H9 (cell line): ENCODE results near the gene SNX25. TPM values are rescaled to one million over a fixed set of nuclear protein-coding genes. Genes with fewer than 3 reads are reported as not detected.

ENCODE experiments used
- DNase-seq: peaks from one replicate; pipeline ENCODE4 v3.0.0-alpha.2; 2017
- H2AFZ ChIP-seq: one replicate; pipeline ENCODE4 v1.6.1; 2013; ENCODE audit warnings: mild to moderate bottlenecking, low read length, control low read depth, moderate library complexity
- H2AK5ac ChIP-seq: 2 replicates; pipeline ENCODE4 v1.6.1; 2013; ENCODE audit warnings: low read length, control low read depth, mixed read lengths; ENCODE audit not compliant: insufficient read length
- H2BK120ac ChIP-seq: one replicate; pipeline ENCODE4 v1.6.1; 2013; ENCODE audit warnings: low read depth, mild to moderate bottlenecking, low read length, control low read depth, inconsistent platforms; ENCODE audit not compliant: poor library complexity, severe bottlenecking
- H2BK12ac ChIP-seq: 2 replicates; pipeline ENCODE4 v1.6.1; 2013; ENCODE audit warnings: low read length, control low read depth, mixed read lengths, low read depth; ENCODE audit not compliant: insufficient read length
- H2BK15ac ChIP-seq: 2 replicates; pipeline ENCODE4 v1.6.1; 2013; ENCODE audit warnings: low read depth, low read length, control low read depth
- H2BK20ac ChIP-seq: one replicate; pipeline ENCODE4 v1.6.1; 2013; ENCODE audit warnings: low read depth, mild to moderate bottlenecking, low read length, control low read depth, inconsistent platforms; ENCODE audit not compliant: poor library complexity, severe bottlenecking
- H2BK5ac ChIP-seq: 2 replicates; pipeline ENCODE4 v1.6.1; 2013; ENCODE audit warnings: low read length, control low read depth, mixed read lengths; ENCODE audit not compliant: insufficient read length
- H3K14ac ChIP-seq: 2 replicates; pipeline ENCODE4 v1.6.1; 2013; ENCODE audit warnings: low read length, control low read depth; ENCODE audit not compliant: insufficient read depth
- H3K18ac ChIP-seq: 2 replicates; pipeline ENCODE4 v1.6.1; 2013; ENCODE audit warnings: low read depth, mild to moderate bottlenecking, mixed read lengths, low read length, control low read depth; ENCODE audit not compliant: insufficient read length
- H3K23ac ChIP-seq: 2 replicates; pipeline ENCODE4 v1.6.1; 2013; ENCODE audit warnings: low read length, control low read depth, mixed read lengths, low read depth; ENCODE audit not compliant: insufficient read length
- H3K23me2 ChIP-seq: 2 replicates; pipeline ENCODE4 v1.6.1; 2013; ENCODE audit warnings: low read depth, mild to moderate bottlenecking, mixed read lengths, low read length, control low read depth; ENCODE audit not compliant: insufficient read length, poor library complexity, severe bottlenecking
- H3K27ac ChIP-seq: 2 replicates; pipeline ENCODE4 v1.5.1; 2013; ENCODE audit warnings: low read length, control low read depth, mixed read lengths, low read depth; ENCODE audit not compliant: insufficient read length
- H3K27me3 ChIP-seq: 2 replicates; pipeline ENCODE4 v1.6.1; 2013; ENCODE audit warnings: low read length, control low read depth, inconsistent platforms; ENCODE audit not compliant: insufficient read depth
- H3K4ac ChIP-seq: 2 replicates; pipeline ENCODE4 v1.6.1; 2013; ENCODE audit warnings: low read depth, mild to moderate bottlenecking, control low read depth, inconsistent platforms, low read length, moderate library complexity
- H3K4me1 ChIP-seq: 2 replicates; pipeline ENCODE4 v1.6.1; 2013; ENCODE audit warnings: low read length, control low read depth, inconsistent platforms; ENCODE audit not compliant: insufficient read depth
- H3K4me2 ChIP-seq: 2 replicates; pipeline ENCODE4 v1.6.1; 2013; ENCODE audit warnings: low read length, control low read depth, mixed read lengths; ENCODE audit not compliant: insufficient read length, insufficient read depth
- H3K56ac ChIP-seq: 2 replicates; pipeline ENCODE4 v1.6.1; 2013; ENCODE audit warnings: low read depth, mild to moderate bottlenecking, mixed read lengths, low read length, control low read depth; ENCODE audit not compliant: insufficient read length
- H3K79me1 ChIP-seq: 2 replicates; pipeline ENCODE4 v1.6.1; 2013; ENCODE audit warnings: low read depth, mild to moderate bottlenecking, moderate library complexity, low read length, control low read depth, inconsistent platforms; ENCODE audit not compliant: insufficient read depth, poor library complexity, severe bottlenecking
- H3K79me2 ChIP-seq: 2 replicates; pipeline ENCODE4 v1.6.1; 2013; ENCODE audit warnings: low read length, control low read depth, inconsistent platforms; ENCODE audit not compliant: insufficient read depth
- H3K9ac ChIP-seq: 2 replicates; pipeline ENCODE4 v1.6.1; 2013; ENCODE audit warnings: low read length, control low read depth, mixed read lengths; ENCODE audit not compliant: insufficient read length; ENCODE audit errors: extremely low read depth
- H3K9me3 ChIP-seq: one replicate; pipeline ENCODE4 v1.6.1; 2013; ENCODE audit warnings: low read depth, low read length, inconsistent platforms; ENCODE audit not compliant: control insufficient read depth
- H3T11ph ChIP-seq: one replicate; pipeline ENCODE4 v1.6.1; 2013; ENCODE audit warnings: mild to moderate bottlenecking, low read length, control low read depth, inconsistent platforms
- H4K20me1 ChIP-seq: one replicate; pipeline ENCODE4 v1.6.1; 2013; ENCODE audit not compliant: control insufficient read depth, insufficient read length, insufficient read depth
- H4K5ac ChIP-seq: 2 replicates; pipeline ENCODE4 v1.6.1; 2013; ENCODE audit warnings: low read depth, mild to moderate bottlenecking, mixed read lengths, low read length, control low read depth; ENCODE audit not compliant: insufficient read length
- H4K8ac ChIP-seq: replicated peaks from 2 replicates; pipeline ENCODE4 v1.6.1; 2013; ENCODE audit warnings: low read length, control low read depth, mixed read lengths, low read depth; ENCODE audit not compliant: insufficient read length
- H4K91ac ChIP-seq: 2 replicates; pipeline ENCODE4 v1.6.1; 2013; ENCODE audit warnings: low read depth, mild to moderate bottlenecking, moderate library complexity, mixed read lengths, low read length, control low read depth; ENCODE audit not compliant: insufficient read length
- H3K27ac Mint-ChIP-seq, 3 experiments: 2 replicates in 2 of 3; 3 replicates in 1 of 3; pipeline ENCODE4 v1.8.0; 2020 to 2021; ENCODE audit warnings: mixed read lengths in 3 of 3, mild to moderate bottlenecking in 1 of 3, moderate library complexity in 1 of 3
- H3K27me3 Mint-ChIP-seq: 2 replicates; pipeline ENCODE4 v1.8.0; 2021; ENCODE audit warnings: low read depth, mild to moderate bottlenecking, moderate library complexity, mixed read lengths
- H3K36me3 Mint-ChIP-seq, 3 experiments: 2 replicates in 2 of 3; 3 replicates in 1 of 3; pipeline ENCODE4 v1.8.0; 2020 to 2021; ENCODE audit warnings: low read depth in 3 of 3, mixed read lengths in 3 of 3; ENCODE audit not compliant: insufficient read depth in 1 of 3
- H3K4me1 Mint-ChIP-seq, 2 experiments: 2 replicates each; pipeline ENCODE4 v1.8.0; 2020; ENCODE audit warnings: mixed read lengths in 2 of 2
- H3K4me3 Mint-ChIP-seq, 2 experiments: 2 replicates in 1 of 2; 3 replicates in 1 of 2; pipeline ENCODE4 v1.8.0; 2020 to 2021; ENCODE audit warnings: mild to moderate bottlenecking in 2 of 2, mixed read lengths in 2 of 2, moderate library complexity in 1 of 2
- H3K9me3 Mint-ChIP-seq, 2 experiments: 2 replicates in 1 of 2; 3 replicates in 1 of 2; pipeline ENCODE4 v1.8.0; 2020; ENCODE audit warnings: mild to moderate bottlenecking in 2 of 2, mixed read lengths in 2 of 2, moderate library complexity in 1 of 2
- CTCF ChIP-seq: fragments of 200-600 bp; sonication (generic); conservative IDR thresholded peaks from 3 replicates; pipeline ENCODE4 v1.8.0; 2021; ENCODE audit warnings: antibody characterized with exemption, mild to moderate bottlenecking
- WGBS: extraction: QIAGEN DNeasy Blood & Tissue Kit; methylation state at CpG from one replicate; pipeline ENCODE4 v1.1.7; 2013; ENCODE audit warnings: missing lambda C conversion rate, low lambda C conversion rate, mixed read lengths; ENCODE audit not compliant: insufficient read length; ENCODE audit errors: extremely low coverage; 5-methylcytosine and 5-hydroxymethylcytosine counted together
- total RNA-seq: library from RNA; stranded (reverse); gene quantifications from 2 replicates; pipeline ENCODE4 v1.2.1, GENCODE V29; 2021

Gene SNX25
- total RNA-seq, 1 experiment from 2014 or later = 28.2 TPM

- Histone ChIP-seq H2BK12ac (no peak overlapping the region), H3K18ac (no peak overlapping the region), H3K4me2 (no peak overlapping the region), H2BK15ac (no peak overlapping the region), H3K79me2 (no peaks in the 10 kb centered on the region; the same call in 1 of the 2 replicates), H4K20me1 (no peaks in the 10 kb centered on the region), H3K27ac (no peak overlapping the region), H2AFZ (no peak overlapping the region), H3K9ac (no peak overlapping the region), H2BK120ac (no peak overlapping the region), H2AK5ac (no peak overlapping the region), H3K27me3 (no peaks in the 10 kb centered on the region), H3K4me1 (peaks cover 5% of the 10 kb centered on the region; the same call in 1 of the 2 replicates), H4K91ac (no peak overlapping the region), H2BK5ac (no peak overlapping the region), H3T11ph (no peak overlapping the region), H3K14ac (no peak overlapping the region), H3K23ac (no peak overlapping the region), H3K79me1 (peaks cover 5% of the 10 kb centered on the region), H3K23me2 (no peaks in the 10 kb centered on the region), H4K5ac (no peak overlapping the region), H3K4ac (no peak overlapping the region), H3K56ac (no peak overlapping the region), H4K8ac (no peak overlapping the region), H3K9me3 (no peaks in the 10 kb centered on the region), H2BK20ac (no peak overlapping the region)
- no peak for DNase-seq
- TF ChIP-seq CTCF = no peak
- Mint-ChIP-seq H3K36me3 (peaks cover 0 to 6% (median 4%) of the 10 kb centered on the region in 3 experiments; a peak in 3 of 7 replicates), H3K4me3 (no peak overlapping the region), H3K9me3 (no peaks in the 10 kb centered on the region), H3K27me3 (no peaks in the 10 kb centered on the region), H3K4me1 (peaks cover 34 to 39% of the 10 kb centered on the region in 2 experiments), H3K27ac (no peak overlapping the region)
- no CpG with 5 or more reads among the region's 6 CpGs for WGBS
Observed at GRCh38 chr4:185217408-185217975, 8.1 kb downstream of the SNX25 start.
